GM23248 (cell line): Measurements from ENCODE around the gene MAP3K10. TPM values are rescaled to one million over a fixed set of nuclear protein-coding genes. Genes with fewer than 3 reads are reported as not detected.

Source experiments
- DNase-seq: peaks from one replicate; pipeline ENCODE4 v3.0.0-alpha.2; 2015
- H2AFZ ChIP-seq: fragments of 200-600 bp; sonication (generic); 2 replicates; pipeline ENCODE4 v1.6.1; 2016; ENCODE audit warnings: antibody characterized with exemption
- H3F3A ChIP-seq: fragments of 200-600 bp; sonication (generic); 2 replicates; pipeline ENCODE4 v1.6.1; 2016; ENCODE audit warnings: mild to moderate bottlenecking, antibody characterized with exemption, mixed run types; ENCODE audit not compliant: insufficient read depth
- H3K27ac ChIP-seq: fragments of 200-600 bp; sonication (generic); 2 replicates; pipeline ENCODE4 v1.5.1; 2016; ENCODE audit warnings: mild to moderate bottlenecking
- H3K27me3 ChIP-seq: fragments of 200-600 bp; sonication (generic); replicated peaks from 2 replicates; pipeline ENCODE4 v1.6.1; 2016; ENCODE audit warnings: mild to moderate bottlenecking; ENCODE audit not compliant: insufficient read depth
- H3K36me3 ChIP-seq: fragments of 200-600 bp; sonication (generic); 2 replicates; pipeline ENCODE4 v1.6.1; 2016; ENCODE audit warnings: low read depth, mild to moderate bottlenecking
- H3K4me1 ChIP-seq: fragments of 200-600 bp; sonication (generic); 2 replicates; pipeline ENCODE4 v1.6.1; 2016; ENCODE audit warnings: mild to moderate bottlenecking; ENCODE audit not compliant: insufficient read depth
- H3K4me2 ChIP-seq: fragments of 200-600 bp; sonication (generic); one replicate; pipeline ENCODE4 v1.6.1; 2016; ENCODE audit warnings: mild to moderate bottlenecking; ENCODE audit not compliant: unreplicated experiment
- H3K4me3 ChIP-seq: fragments of 200-600 bp; sonication (generic); 2 replicates; pipeline ENCODE4 v1.5.1; 2016; ENCODE audit warnings: mild to moderate bottlenecking
- H3K79me2 ChIP-seq: fragments of 200-600 bp; sonication (generic); 2 replicates; pipeline ENCODE4 v1.6.1; 2016; ENCODE audit warnings: mild to moderate bottlenecking; ENCODE audit not compliant: insufficient read depth
- H3K9ac ChIP-seq: fragments of 200-600 bp; sonication (generic); 2 replicates; pipeline ENCODE4 v1.6.1; 2016; ENCODE audit warnings: mild to moderate bottlenecking
- H3K9me2 ChIP-seq: fragments of 200-600 bp; sonication (generic); 2 replicates; pipeline ENCODE4 v1.6.1; 2016; ENCODE audit warnings: mixed run types, mild to moderate bottlenecking, moderate library complexity; ENCODE audit not compliant: insufficient read depth
- H3K9me3 ChIP-seq: fragments of 200-600 bp; sonication (generic); one replicate; pipeline ENCODE4 v1.6.1; 2017; ENCODE audit warnings: low read depth
- H4K20me1 ChIP-seq: fragments of 200-600 bp; sonication (generic); 2 replicates; pipeline ENCODE4 v1.6.0; 2016; ENCODE audit not compliant: insufficient read depth
- EZH2 ChIP-seq: fragments of 200-600 bp; sonication (generic); IDR thresholded peaks from 2 replicates; pipeline ENCODE4 v1.6.1; 2018; ENCODE audit warnings: antibody characterized with exemption, mild to moderate bottlenecking; ENCODE audit not compliant: insufficient read depth, poor library complexity, severe bottlenecking
- EZH2phosphoT487 ChIP-seq: fragments of 200-600 bp; sonication (generic); IDR thresholded peaks from 2 replicates; pipeline ENCODE4 v1.6.1; 2018; ENCODE audit warnings: antibody characterized with exemption, moderate library complexity, mild to moderate bottlenecking, low read depth; ENCODE audit not compliant: insufficient read depth
- WGBS, 2 experiments: methylation state at CpG; one replicate each; pipeline ENCODE4 v1.1.6; 2015 to 2017; ENCODE audit warnings: low lambda C conversion rate in 2 of 2, low coverage in 1 of 2; ENCODE audit errors: missing lambda C conversion rate in 2 of 2; 5-methylcytosine and 5-hydroxymethylcytosine counted together
- in situ Hi-C: fragments of 300-500 bp; cut with MboI; formaldehyde crosslinking; loops from 2 replicates; pipeline ENCODE4 v1.15.0; 2020
- polyA plus RNA-seq: library from polyadenylated mRNA; unstranded; fragments of >200 nt; fragmentation: Nextera tagmentation; extraction: Ambion mirVana; gene quantifications from 2 replicates; pipeline ENCODE4 v1.2.1, GENCODE V29; 2016
- total RNA-seq: library from RNA; depleted of rRNA; stranded (reverse); fragments of >200 nt; shearing (Covaris generic); gene quantifications from 2 replicates; pipeline ENCODE4 v1.2.3, GENCODE V29; 2014

The MAP3K10 gene
- total and polyA plus RNA-seq, 2 experiments from 2014 or later, result 1.8 to 13.1 TPM

GRCh38 chr19:40208602-40209001 lies 17.4 kb downstream of the MAP3K10 start:
- Histone ChIP-seq H2AFZ (no peak overlapping the region), H3K4me3 (no peak overlapping the region), H3F3A (no peaks in the 10 kb centered on the region), H3K79me2 (no peaks in the 10 kb centered on the region), H3K27me3 (no peaks in the 10 kb centered on the region), H3K9me3 (no peaks in the 10 kb centered on the region), H3K9me2 (no peaks in the 10 kb centered on the region), H3K4me1 (no peaks in the 10 kb centered on the region), H3K27ac (no peak overlapping the region), H3K4me2 (no peak overlapping the region), H3K9ac (no peak overlapping the region), H4K20me1 (no peaks in the 10 kb centered on the region; the same call in 1 of the 2 replicates), H3K36me3 (no peaks in the 10 kb centered on the region; the same call in 1 of the 2 replicates)
- no peak for DNase-seq
- 95 to 97% methylated on average over 5 of the region's 5 CpGs for WGBS, 2 experiments
- no peak for TF ChIP-seq EZH2
- no peak for TF ChIP-seq EZH2phosphoT487
- in situ Hi-C loops, result no loop called here

- no peaks in the 10 kb centered on the region; the same call in 1 of the 2 replicates for H3K36me3 ChIP-seq
- H3F3A ChIP-seq, result no peaks in the 10 kb centered on the region
- no peaks in the 10 kb centered on the region for H3K9me3 ChIP-seq
- 89 to 91% methylated on average over 5 of the region's 5 CpGs for WGBS, 2 experiments
- no peak overlapping the region for H3K27ac ChIP-seq
- H3K27me3 ChIP-seq, result peaks cover 3% of the 10 kb centered on the region; the same call in 1 of the 2 replicates
- no peak overlapping the region for H3K4me3 ChIP-seq
- H3K9ac ChIP-seq, result no peak overlapping the region
- no peak overlapping the region for H3K4me2 ChIP-seq
- no peaks in the 10 kb centered on the region for H3K79me2 ChIP-seq
- H3K9me2 ChIP-seq, result no peaks in the 10 kb centered on the region
- no peak for DNase-seq
- in situ Hi-C loops, result no loop called here
- no peaks in the 10 kb centered on the region for H3K4me1 ChIP-seq
- H2AFZ ChIP-seq, result no peak overlapping the region
- no peak for TF ChIP-seq EZH2phosphoT487
- TF ChIP-seq EZH2, result no peak
- no peaks in the 10 kb centered on the region; the same call in 1 of the 2 replicates for H4K20me1 ChIP-seq
Observed at GRCh38 chr19:40210889-40211288, 19.7 kb downstream of the MAP3K10 start.

GRCh38 chr19:40213251-40213829 lies 22.1 kb downstream of the MAP3K10 start:
- Histone ChIP-seq H3K27me3 (peaks cover 20% of the 10 kb centered on the region), H3K4me1 (no peaks in the 10 kb centered on the region), H4K20me1 (no peaks in the 10 kb centered on the region), H3K79me2 (no peaks in the 10 kb centered on the region), H2AFZ (no peak overlapping the region), H3K9me3 (no peaks in the 10 kb centered on the region), H3F3A (no peaks in the 10 kb centered on the region), H3K27ac (no peak overlapping the region), H3K4me3 (no peak overlapping the region), H3K36me3 (no peaks in the 10 kb centered on the region; the same call in 1 of the 2 replicates), H3K9me2 (no peaks in the 10 kb centered on the region), H3K9ac (no peak overlapping the region), H3K4me2 (no peak overlapping the region)
- in situ Hi-C loops, result no loop called here
- TF ChIP-seq EZH2phosphoT487 (no peak), EZH2 (no peak)
- 91 to 92% methylated on average over 10 to 53 of the region's 53 CpGs for WGBS, 2 experiments
- DNase-seq, result no peak

- no peak overlapping the region for H3K9ac ChIP-seq
- WGBS, 2 experiments, result 82 to 93% methylated on average over 9 to 50 of the region's 50 CpGs
- H3F3A ChIP-seq, result 0 out of 2 replicates have a peak, but pooled peaks cover 5% of the 10 kb centered on the region
- H3K4me3 ChIP-seq, result no peak overlapping the region
- no peak for DNase-seq
- no peaks in the 10 kb centered on the region for H4K20me1 ChIP-seq
- peaks cover 20% of the 10 kb centered on the region for H3K27me3 ChIP-seq
- TF ChIP-seq EZH2phosphoT487 (no peak), EZH2 (no peak)
- no peaks in the 10 kb centered on the region; the same call in 1 of the 2 replicates for H3K36me3 ChIP-seq
- no peaks in the 10 kb centered on the region for H3K9me3 ChIP-seq
- H3K4me2 ChIP-seq, result no peak overlapping the region
- no peak overlapping the region for H2AFZ ChIP-seq
- in situ Hi-C loops, result no loop called here
- no peaks in the 10 kb centered on the region for H3K79me2 ChIP-seq
- no peaks in the 10 kb centered on the region for H3K4me1 ChIP-seq
- no peaks in the 10 kb centered on the region for H3K9me2 ChIP-seq
- H3K27ac ChIP-seq, result no peak overlapping the region
Observed at GRCh38 chr19:40213882-40214570, 22.8 kb downstream of the MAP3K10 start.
